ENCODE results near the gene PCBP2. TPM values are rescaled to one million over a fixed set of nuclear protein-coding genes. Genes with fewer than 3 reads are reported as not detected.

PCBP2 gene
- total RNA-seq, 1 experiment from 2014 or later, result 246 TPM

DNA sequence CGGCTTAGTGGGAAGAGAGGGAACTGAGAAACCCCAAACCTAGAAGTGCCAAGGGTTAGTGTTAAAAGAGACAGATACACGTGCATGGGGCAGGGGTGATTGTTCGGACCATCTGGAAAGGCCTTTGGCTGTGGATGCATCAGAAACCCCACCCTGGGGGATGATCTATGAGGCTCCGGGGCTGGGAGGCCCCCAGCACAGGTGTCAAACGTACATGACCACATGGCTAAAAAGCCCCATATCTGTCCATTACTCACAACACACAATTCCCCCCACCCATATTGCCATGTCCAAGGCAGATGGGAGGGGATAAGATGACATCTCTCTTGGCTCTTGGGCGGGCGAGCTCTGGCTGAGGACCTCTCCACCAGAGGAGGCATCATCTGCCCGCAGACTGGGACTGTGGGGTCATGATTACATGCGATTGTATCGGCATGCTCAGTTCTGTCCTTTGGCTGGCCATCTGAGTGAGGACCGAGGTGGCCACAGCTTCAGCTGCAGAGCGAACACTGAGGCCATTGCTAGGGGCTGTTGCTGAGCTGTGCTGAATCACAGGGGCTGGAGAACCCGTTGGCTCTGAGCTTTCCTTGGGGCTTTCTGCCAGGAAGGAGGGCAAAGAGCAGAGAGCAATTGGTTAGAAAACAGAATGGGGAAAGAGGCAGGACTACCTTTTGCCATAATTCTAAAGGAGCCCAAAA is 65.0 kb downstream of the PCBP2 start:
- no peaks in the 10 kb centered on the region for H3K4me1 ChIP-seq
- H3K9me3 ChIP-seq (replicated peaks), result no peaks in the 10 kb centered on the region
- peaks cover 26% of the 10 kb centered on the region for H3K36me3 ChIP-seq
- no peaks in the 10 kb centered on the region for H3K27me3 ChIP-seq
- H3K27ac ChIP-seq, result no peak overlapping the region
- no peak overlapping the region for H3K4me3 ChIP-seq
- no peak for DNase-seq

DNA sequence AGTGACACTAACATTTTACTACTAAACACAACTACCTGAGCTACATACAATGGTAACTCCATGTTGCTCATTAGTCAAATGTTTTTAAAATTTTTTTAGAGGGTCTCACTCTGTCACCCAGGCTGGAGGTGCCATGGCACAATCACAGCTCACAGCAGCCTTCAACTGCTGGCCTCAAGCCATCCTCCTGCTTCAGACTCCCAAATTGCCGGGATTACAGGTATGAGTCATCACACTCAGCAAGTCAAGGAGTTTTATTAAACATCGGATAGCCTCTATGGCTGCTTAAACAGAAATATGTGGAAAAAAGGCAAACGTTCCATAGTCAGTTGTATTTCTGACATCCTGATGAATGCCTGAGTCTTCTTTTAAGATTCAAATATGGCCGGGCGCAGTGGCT is 66.5 kb downstream of the PCBP2 start:
- Histone ChIP-seq H3K27ac (no peak overlapping the region), H3K9me3 (replicated peaks) (no peaks in the 10 kb centered on the region), H3K4me3 (no peak overlapping the region), H3K27me3 (no peaks in the 10 kb centered on the region), H3K36me3 (peaks cover 29% of the 10 kb centered on the region), H3K4me1 (no peaks in the 10 kb centered on the region)
- DNase-seq, result no peak

DNA sequence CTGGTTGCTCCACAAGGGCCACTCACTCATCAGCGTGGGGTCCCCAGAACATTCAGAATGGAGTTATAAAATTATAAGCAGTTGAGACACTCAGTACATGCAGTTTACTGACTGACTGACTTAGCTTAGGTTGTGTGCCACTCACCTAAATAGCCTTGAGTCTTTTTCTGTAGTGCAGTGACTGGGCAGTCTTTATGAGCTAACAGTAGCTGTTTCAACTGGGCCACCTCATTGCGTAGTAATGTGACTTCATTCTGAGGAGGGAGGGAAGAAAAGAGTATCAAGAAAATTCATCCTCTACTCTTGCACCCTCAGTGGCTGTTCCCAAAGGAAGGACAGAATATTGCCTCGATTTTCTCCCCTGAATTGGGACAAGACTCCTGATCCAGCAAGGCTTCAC is 71.2 kb downstream of the PCBP2 start:
- Histone ChIP-seq H3K9me3 (replicated peaks) (no peaks in the 10 kb centered on the region), H3K27ac (no peak overlapping the region), H3K4me1 (no peaks in the 10 kb centered on the region), H3K4me3 (no peak overlapping the region), H3K36me3 (peaks cover 17% of the 10 kb centered on the region), H3K27me3 (no peaks in the 10 kb centered on the region)
- no peak for DNase-seq

DNA sequence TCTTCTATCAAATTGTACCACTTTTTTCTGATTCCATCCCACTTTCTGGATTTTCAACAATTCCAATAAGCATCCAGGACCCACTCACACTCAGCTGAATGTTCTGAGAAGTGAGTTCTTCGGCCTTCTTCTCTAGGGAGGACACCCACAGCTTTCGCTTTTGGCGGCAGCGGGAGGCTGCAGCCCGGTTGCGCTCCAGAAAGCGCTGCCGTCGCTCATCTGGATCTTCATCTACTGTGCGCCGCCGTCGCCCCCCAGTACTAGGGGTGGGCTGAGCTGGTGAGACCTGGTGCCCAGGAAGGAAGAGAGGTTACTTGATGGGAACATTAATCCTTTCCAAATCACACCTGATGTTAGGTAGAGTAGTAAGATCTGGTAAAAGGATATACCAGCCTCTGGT is 72.6 kb downstream of the PCBP2 start:
- H3K4me1 ChIP-seq, result no peaks in the 10 kb centered on the region
- H3K9me3 ChIP-seq (replicated peaks), result no peaks in the 10 kb centered on the region
- peaks cover 13% of the 10 kb centered on the region for H3K36me3 ChIP-seq
- H3K27me3 ChIP-seq, result no peaks in the 10 kb centered on the region
- no peak for DNase-seq
- H3K27ac ChIP-seq, result no peak overlapping the region
- no peak overlapping the region for H3K4me3 ChIP-seq

DNA sequence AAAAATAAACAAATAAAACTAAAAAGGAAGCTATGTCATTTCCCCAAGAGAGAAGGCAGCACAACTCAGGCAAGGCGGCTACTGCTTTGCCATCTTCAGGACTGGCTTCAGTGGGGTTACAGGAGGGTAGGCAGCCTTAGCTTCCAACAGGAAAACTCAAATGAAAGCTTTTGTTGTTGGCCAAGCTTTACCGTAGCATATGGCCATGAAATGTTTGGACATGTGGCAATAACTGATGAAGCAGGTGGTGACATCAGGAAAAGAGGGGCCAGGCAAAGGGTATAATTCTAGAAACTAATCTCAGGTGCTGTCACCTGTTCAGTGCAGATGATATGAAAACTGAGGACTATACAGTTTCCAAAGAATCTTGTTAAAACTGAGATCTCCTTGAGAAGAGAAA is 78.2 kb downstream of the PCBP2 start:
- Histone ChIP-seq H3K27me3 (no peaks in the 10 kb centered on the region), H3K27ac (no peak overlapping the region), H3K36me3 (peaks cover 13% of the 10 kb centered on the region), H3K9me3 (replicated peaks) (no peaks in the 10 kb centered on the region), H3K4me3 (no peak overlapping the region), H3K4me1 (no peaks in the 10 kb centered on the region)
- no peak for DNase-seq

Other genes with a start within 250 kb of the PCBP2 start
- not detected in 2 replicates for gene ITGB7, start 244.9 kb upstream of the PCBP2 start, total RNA-seq (2014; rRNA removed; shearing (Covaris generic))
- 5.0 and 5.5 TPM in 2 replicates for gene RARG, start 219.9 kb upstream of the PCBP2 start, total RNA-seq (2014; rRNA removed; shearing (Covaris generic))
- gene ESPL1, start 183.8 kb upstream of the PCBP2 start, total RNA-seq (2014; rRNA removed; shearing (Covaris generic)), result 24.9 and 29.5 TPM in 2 replicates
- 297 and 308 TPM in 2 replicates for gene PFDN5, start 156.6 kb upstream of the PCBP2 start, total RNA-seq (2014; rRNA removed; shearing (Covaris generic))
- 35.8 and 37.9 TPM in 2 replicates for gene MYG1, start 152.4 kb upstream of the PCBP2 start, total RNA-seq (2014; rRNA removed; shearing (Covaris generic))
- 55.5 and 57.2 TPM in 2 replicates for gene AAAS, start 130.5 kb upstream of the PCBP2 start, total RNA-seq (2014; rRNA removed; shearing (Covaris generic))
- gene SP7, start 115.7 kb upstream of the PCBP2 start, total RNA-seq (2014; rRNA removed; shearing (Covaris generic)), result not detected in 2 replicates
- 50.2 and 53.1 TPM in 2 replicates for gene SP1, start 71.9 kb upstream of the PCBP2 start, total RNA-seq (2014; rRNA removed; shearing (Covaris generic))
- 0.14 and 0.15 TPM in 2 replicates for gene AMHR2, start 28.2 kb upstream of the PCBP2 start, total RNA-seq (2014; rRNA removed; shearing (Covaris generic))
- 54.5 and 59.5 TPM in 2 replicates for gene PRR13, start 10.4 kb upstream of the PCBP2 start, total RNA-seq (2014; rRNA removed; shearing (Covaris generic))
- 5.9 and 7.6 TPM in 2 replicates for gene MAP3K12, start 47.4 kb downstream of the PCBP2 start, total RNA-seq (2014; rRNA removed; shearing (Covaris generic))
- 35.2 and 41.2 TPM in 2 replicates for gene TARBP2, start 49.2 kb downstream of the PCBP2 start, total RNA-seq (2014; rRNA removed; shearing (Covaris generic))
- gene NPFF, start 55.4 kb downstream of the PCBP2 start, total RNA-seq (2014; rRNA removed; shearing (Covaris generic)), result 0.43 TPM in 1 of 2 replicates, not detected in the other
- gene ATF7, start 174.3 kb downstream of the PCBP2 start, total RNA-seq (2014; rRNA removed; shearing (Covaris generic)), result 9.9 and 13.3 TPM in 2 replicates
- gene ATP5MC2, start 224.0 kb downstream of the PCBP2 start, total RNA-seq (2014; rRNA removed; shearing (Covaris generic)), result 433 and 480 TPM in 2 replicates